ENCODE data around the gene HSPB6.

HSPB6 gene

GRCh38 chr19:35739275-35740107 lies 17.3 kb downstream of the HSPB6 start:
- Histone ChIP-seq H3K4me3 (ENCODE audit: low read depth, low read length) (peak overlapping the region; percentile 80), H3K9me3 (no peaks in the 10 kb centered on the region), H3K27me3 (no peaks in the 10 kb centered on the region), H3K4me1 (peaks cover 3% of the 10 kb centered on the region; the same call in 1 of the 2 replicates), H3K36me3 (peaks cover 33% of the 10 kb centered on the region)
- no peak for TF ChIP-seq CTCF (IDR thresholded peaks at IDR 0.05; ENCODE audit: low read depth, low read length)
- no peak for DNase-seq

- no peak for TF ChIP-seq CTCF (IDR thresholded peaks at IDR 0.05; ENCODE audit: low read depth, low read length)
- Histone ChIP-seq H3K9me3 (no peaks in the 10 kb centered on the region), H3K4me1 (no peaks in the 10 kb centered on the region), H3K27me3 (no peaks in the 10 kb centered on the region), H3K36me3 (peaks cover 40% of the 10 kb centered on the region), H3K4me3 (ENCODE audit: low read depth, low read length) (no peak overlapping the region)
- no peak for DNase-seq
These were observed 18.0 kb downstream of the HSPB6 start for GRCh38 chr19:35738887-35739229.

- peaks cover 45% of the 10 kb centered on the region for H3K36me3 ChIP-seq
- H3K9me3 ChIP-seq, result no peaks in the 10 kb centered on the region
- H3K4me3 ChIP-seq (ENCODE audit: low read depth, low read length), result no peak overlapping the region
- H3K4me1 ChIP-seq, result no peaks in the 10 kb centered on the region
- no peaks in the 10 kb centered on the region for H3K27me3 ChIP-seq
- DNase-seq, result no peak
- no peak for TF ChIP-seq CTCF (IDR thresholded peaks at IDR 0.05; ENCODE audit: low read depth, low read length)
These were observed 18.6 kb downstream of the HSPB6 start for GRCh38 chr19:35738021-35738886.

- Histone ChIP-seq H3K36me3 (peaks cover 53% of the 10 kb centered on the region), H3K4me1 (no peaks in the 10 kb centered on the region), H3K27me3 (no peaks in the 10 kb centered on the region), H3K9me3 (no peaks in the 10 kb centered on the region), H3K4me3 (ENCODE audit: low read depth, low read length) (no peak overlapping the region)
- peak; percentile 28 for TF ChIP-seq CTCF (IDR thresholded peaks at IDR 0.05; ENCODE audit: low read depth, low read length)
- DNase-seq, result no peak
These were observed 19.6 kb downstream of the HSPB6 start for GRCh38 chr19:35736913-35737886.

- Histone ChIP-seq H3K27me3 (no peaks in the 10 kb centered on the region), H3K36me3 (peaks cover 76% of the 10 kb centered on the region), H3K9me3 (no peaks in the 10 kb centered on the region), H3K4me3 (ENCODE audit: low read depth, low read length) (no peak overlapping the region), H3K4me1 (no peaks in the 10 kb centered on the region)
- no peak for DNase-seq
- TF ChIP-seq CTCF (IDR thresholded peaks at IDR 0.05; ENCODE audit: low read depth, low read length), result no peak
These were observed 21.9 kb downstream of the HSPB6 start for GRCh38 chr19:35734889-35735288.

Data from BE2C (cell line).